ENCODE measurements around the gene QRICH1. TPM values are rescaled to one million over a fixed set of nuclear protein-coding genes. Genes with fewer than 3 reads are reported as not detected.
A peak's percentile ranks its signal among the peaks of the same experiment; 100 is the strongest.

QRICH1 gene
- total RNA-seq, 1 experiment from 2014 or later, result 74.4 TPM

Small RNAs within 50 kb of the gene (small RNA-seq; reads per million reads assigned to genes)
- gene MIR191 (537 reads per million, percentile 99 among the genes with 10 or more reads in this experiment), gene MIR425 (7.5 reads per million, percentile 86 among the genes with 10 or more reads in this experiment), gene RN7SL182P (not detected)

Other genes with a start within 250 kb of the QRICH1 start
- 54.9 and 56.2 TPM in 2 replicates for gene PRKAR2A, start 246.2 kb downstream of the QRICH1 start, total RNA-seq (2014; rRNA removed; shearing (Covaris generic))
- gene SLC25A20, start 195.2 kb downstream of the QRICH1 start, total RNA-seq (2014; rRNA removed; shearing (Covaris generic)), result 9.1 and 11.3 TPM in 2 replicates
- 48.0 and 58.7 TPM in 2 replicates for gene ARIH2, start 175.2 kb downstream of the QRICH1 start, total RNA-seq (2014; rRNA removed; shearing (Covaris generic))
- gene P4HTM, start 103.8 kb downstream of the QRICH1 start, total RNA-seq (2014; rRNA removed; shearing (Covaris generic)), result 61.2 and 67.7 TPM in 2 replicates
- gene WDR6, start 86.7 kb downstream of the QRICH1 start, total RNA-seq (2014; rRNA removed; shearing (Covaris generic)), result 82.3 and 87.1 TPM in 2 replicates
- 42.2 and 45.4 TPM in 2 replicates for gene DALRD3, start 75.5 kb downstream of the QRICH1 start, total RNA-seq (2014; rRNA removed; shearing (Covaris generic))
- gene NDUFAF3, start 72.0 kb downstream of the QRICH1 start, total RNA-seq (2014; rRNA removed; shearing (Covaris generic)), result 254 and 271 TPM in 2 replicates
- 265 and 282 TPM in 2 replicates for gene IMPDH2, start 64.7 kb downstream of the QRICH1 start, total RNA-seq (2014; rRNA removed; shearing (Covaris generic))
- gene QARS1, start 10.7 kb upstream of the QRICH1 start, total RNA-seq (2014; rRNA removed; shearing (Covaris generic)), result 272 and 291 TPM in 2 replicates
- 39.3 and 49.3 TPM in 2 replicates for gene USP19, start 26.8 kb upstream of the QRICH1 start, total RNA-seq (2014; rRNA removed; shearing (Covaris generic))
- 49.5 and 56.8 TPM in 2 replicates for gene LAMB2, start 39.0 kb upstream of the QRICH1 start, total RNA-seq (2014; rRNA removed; shearing (Covaris generic))
- 12.4 and 19.5 TPM in 2 replicates for gene CCDC71, start 72.3 kb upstream of the QRICH1 start, total RNA-seq (2014; rRNA removed; shearing (Covaris generic))
- gene KLHDC8B, start 77.5 kb upstream of the QRICH1 start, total RNA-seq (2014; rRNA removed; shearing (Covaris generic)), result 0.42 TPM in 1 of 2 replicates, not detected in the other
- 1.3 and 3.8 TPM in 2 replicates for gene C3orf62, start 183.2 kb upstream of the QRICH1 start, total RNA-seq (2014; rRNA removed; shearing (Covaris generic))
- gene USP4, start 246.0 kb upstream of the QRICH1 start, total RNA-seq (2014; rRNA removed; shearing (Covaris generic)), result 8.0 and 14.7 TPM in 2 replicates